NT2/D1 (cell line): ENCODE results near the gene NBPF20.
"Not testable (repeated sequence)": the region's sequence is repeated elsewhere in the genome, so short reads cannot be mapped to it uniquely, and the experiment has no call there.

ENCODE experiments used
- DNase-seq: peaks from one replicate; pipeline ENCODE4 v3.0.0-alpha.2; 2011; ENCODE audit warnings: low read depth, low spot score
- H3K27me3 ChIP-seq: 2 replicates; pipeline ENCODE4 v1.6.0; 2011; ENCODE audit warnings: mild to moderate bottlenecking; ENCODE audit not compliant: insufficient read length, insufficient read depth
- H3K36me3 ChIP-seq: 2 replicates; pipeline ENCODE4 v1.6.1; 2011; ENCODE audit warnings: mild to moderate bottlenecking, low read length, mixed read lengths; ENCODE audit not compliant: insufficient read depth, insufficient read length
- H3K4me1 ChIP-seq: 2 replicates; pipeline ENCODE4 v1.5.1; 2011; ENCODE audit not compliant: insufficient read depth, insufficient read length
- H3K4me3 ChIP-seq: 2 replicates; pipeline ENCODE4 v1.5.1; 2011; ENCODE audit warnings: low read depth; ENCODE audit not compliant: insufficient read length
- H3K9ac ChIP-seq: 2 replicates; pipeline ENCODE4 v1.6.0; 2011; ENCODE audit warnings: low read depth; ENCODE audit not compliant: insufficient read length
- H3K9me3 ChIP-seq: 2 replicates; pipeline ENCODE4 v1.5.1; 2011; ENCODE audit warnings: mild to moderate bottlenecking, low read length; ENCODE audit not compliant: insufficient read depth

The NBPF20 gene

DNA sequence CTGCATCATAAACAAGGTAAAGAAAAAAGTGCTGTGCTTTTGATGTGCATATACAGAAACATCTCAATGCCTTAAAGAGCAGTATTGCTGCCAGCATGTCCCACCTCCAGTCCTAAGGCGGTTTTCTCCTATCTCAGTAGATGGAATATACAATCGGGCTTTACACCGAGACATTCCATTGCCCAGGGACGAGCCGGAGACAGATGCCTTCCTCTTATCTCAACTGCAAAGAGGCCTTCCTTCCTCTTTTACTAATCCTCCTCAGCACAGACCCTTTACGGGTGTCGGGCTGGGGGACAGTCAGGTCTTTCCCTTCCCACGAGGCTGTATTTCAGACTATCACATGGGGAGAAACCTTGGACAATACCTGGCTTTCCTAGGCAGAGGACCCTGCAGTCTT, 10.3 kb downstream of the NBPF20 start:
- not testable (repeated sequence) for H3K9ac ChIP-seq, H3K9me3 ChIP-seq, H3K4me1 ChIP-seq, H3K36me3 ChIP-seq, DNase-seq, H3K27me3 ChIP-seq, H3K4me3 ChIP-seq

- H3K4me3 ChIP-seq, H3K27me3 ChIP-seq, H3K36me3 ChIP-seq, H3K4me1 ChIP-seq, H3K9me3 ChIP-seq, DNase-seq, H3K9ac ChIP-seq: not testable (repeated sequence)
Observed at GRCh38 chr1:145407266-145407665, 18.1 kb downstream of the NBPF20 start.

DNA sequence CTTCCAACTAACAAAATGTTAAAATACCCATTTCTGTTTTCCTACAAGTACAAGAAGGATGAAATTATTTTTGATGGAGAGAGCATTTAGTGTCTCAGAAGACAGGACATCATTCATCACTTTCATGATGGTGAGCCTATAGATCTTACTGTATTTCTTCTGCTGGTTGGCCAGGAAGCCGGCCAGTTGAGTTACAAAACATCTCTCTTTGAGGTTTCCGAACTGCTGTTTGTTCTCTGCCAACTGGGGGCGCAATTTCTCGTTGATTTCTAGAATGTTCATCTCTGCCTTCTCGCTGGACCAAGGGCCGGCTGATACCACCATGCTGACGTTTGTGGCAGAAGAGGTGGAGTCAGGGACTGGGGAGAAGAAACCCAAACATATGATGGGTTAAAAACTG, 20.5 kb downstream of the NBPF20 start:
- H3K9ac ChIP-seq, H3K9me3 ChIP-seq, DNase-seq, H3K27me3 ChIP-seq, H3K4me1 ChIP-seq, H3K4me3 ChIP-seq, H3K36me3 ChIP-seq: not testable (repeated sequence)

- not testable (repeated sequence) for H3K4me3 ChIP-seq, H3K9me3 ChIP-seq, H3K9ac ChIP-seq, DNase-seq, H3K4me1 ChIP-seq, H3K27me3 ChIP-seq, H3K36me3 ChIP-seq
Observed at GRCh38 chr1:145400701-145401100, 24.7 kb downstream of the NBPF20 start.
